CD4-positive, alpha-beta T cell treated with Interleukin-15 for 4 hours (primary cell): Measurements from ENCODE around the gene NRROS.
"Not testable (repeated sequence)": the region's sequence is repeated elsewhere in the genome, so short reads cannot be mapped to it uniquely, and the experiment has no call there.

ENCODE experiments used
- DNase-seq: peaks from one replicate; pipeline ENCODE4 v3.0.0-alpha.2; 2020; ENCODE audit warnings: low spot score

Gene NRROS

GRCh38 chr3:196624907-196625306 lies 14.6 kb upstream of the NRROS start:
- no peak for DNase-seq

- DNase-seq = no peak
Measured at GRCh38 chr3:196625331-196625730, 14.2 kb upstream of the NRROS start.

DNA sequence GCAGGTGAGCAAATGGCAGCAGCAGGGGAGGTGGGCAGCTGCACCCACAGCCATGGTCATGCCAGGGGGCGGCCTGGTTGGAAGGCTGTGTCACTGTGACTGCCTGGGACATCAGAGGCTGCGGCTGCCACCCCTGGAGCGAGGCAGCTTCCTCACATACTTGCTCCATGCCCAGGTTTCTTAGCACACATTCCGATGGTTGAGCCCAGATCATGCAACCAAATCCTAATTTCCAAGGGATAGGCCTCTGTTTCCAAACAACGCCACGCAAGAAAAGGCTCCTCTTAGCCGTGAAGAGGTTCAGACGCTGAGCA lies 11.6 kb upstream of the NRROS start:
- DNase-seq = no peak

DNA sequence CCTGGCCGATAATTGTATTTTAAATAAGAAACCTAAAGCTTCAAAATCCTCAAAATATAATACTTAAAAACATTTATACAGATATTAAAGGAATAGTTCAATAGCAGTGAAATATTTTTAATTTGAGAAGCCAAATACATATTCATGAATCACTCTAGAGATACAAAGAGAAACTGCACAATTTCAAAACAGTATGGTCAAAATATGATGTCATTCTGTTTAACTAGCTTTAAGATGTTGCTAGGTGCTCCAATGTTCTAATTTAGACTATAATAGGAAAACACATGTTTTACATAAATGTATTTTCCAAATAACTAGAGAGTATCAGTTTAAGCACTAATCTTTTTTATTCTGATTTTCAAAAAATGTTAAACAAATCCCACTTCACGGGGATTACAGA lies 10.3 kb upstream of the NRROS start:
- no peak for DNase-seq

- peak; percentile 74 for DNase-seq
Measured at GRCh38 chr3:196631682-196632045, 7.8 kb upstream of the NRROS start.

- DNase-seq = peak; percentile 90
Measured at GRCh38 chr3:196632046-196632751, 7.3 kb upstream of the NRROS start.

- DNase-seq = no peak
Measured at GRCh38 chr3:196633555-196634151, 5.8 kb upstream of the NRROS start.

DNA sequence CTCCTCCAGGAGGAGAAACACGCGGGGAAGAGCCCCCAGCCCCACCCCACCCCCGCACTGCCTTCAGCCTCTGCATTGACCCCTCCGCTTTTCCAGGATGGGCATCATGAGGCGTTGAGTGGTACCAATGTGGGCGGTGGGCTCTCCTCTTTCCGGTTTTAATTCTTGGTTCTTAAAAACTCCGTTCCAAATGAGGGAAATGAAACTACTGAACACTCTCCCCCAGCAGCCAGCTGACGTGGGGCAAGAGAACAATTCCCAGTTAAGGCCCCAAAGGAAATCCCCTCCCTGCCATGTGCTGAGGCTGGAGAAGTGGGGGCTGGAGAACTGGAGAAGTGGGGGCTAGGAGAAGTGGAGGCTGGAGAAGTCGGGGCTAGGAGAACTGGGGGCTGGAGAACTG lies 5.3 kb upstream of the NRROS start:
- no peak for DNase-seq

DNA sequence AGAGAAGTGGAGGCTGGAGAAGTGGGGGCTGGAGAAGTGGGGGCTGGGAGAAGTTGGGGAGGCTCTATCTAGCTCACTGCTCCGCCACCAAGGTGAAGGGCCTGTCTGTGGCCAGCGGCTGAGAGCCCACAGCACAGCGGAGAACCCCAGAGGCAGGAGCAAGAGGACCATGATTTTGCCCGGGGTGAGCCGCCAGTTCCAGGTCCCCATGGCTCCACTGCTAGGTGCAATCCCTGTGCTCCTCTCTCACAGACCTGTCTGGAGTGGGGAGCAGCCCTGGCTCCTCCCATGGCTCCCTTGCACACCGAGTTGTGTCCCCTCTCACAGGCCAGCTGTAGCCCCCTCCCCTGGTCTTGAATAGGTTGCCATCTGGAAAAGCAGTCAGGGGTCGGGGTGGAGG lies 4.7 kb upstream of the NRROS start:
- no peak for DNase-seq

DNA sequence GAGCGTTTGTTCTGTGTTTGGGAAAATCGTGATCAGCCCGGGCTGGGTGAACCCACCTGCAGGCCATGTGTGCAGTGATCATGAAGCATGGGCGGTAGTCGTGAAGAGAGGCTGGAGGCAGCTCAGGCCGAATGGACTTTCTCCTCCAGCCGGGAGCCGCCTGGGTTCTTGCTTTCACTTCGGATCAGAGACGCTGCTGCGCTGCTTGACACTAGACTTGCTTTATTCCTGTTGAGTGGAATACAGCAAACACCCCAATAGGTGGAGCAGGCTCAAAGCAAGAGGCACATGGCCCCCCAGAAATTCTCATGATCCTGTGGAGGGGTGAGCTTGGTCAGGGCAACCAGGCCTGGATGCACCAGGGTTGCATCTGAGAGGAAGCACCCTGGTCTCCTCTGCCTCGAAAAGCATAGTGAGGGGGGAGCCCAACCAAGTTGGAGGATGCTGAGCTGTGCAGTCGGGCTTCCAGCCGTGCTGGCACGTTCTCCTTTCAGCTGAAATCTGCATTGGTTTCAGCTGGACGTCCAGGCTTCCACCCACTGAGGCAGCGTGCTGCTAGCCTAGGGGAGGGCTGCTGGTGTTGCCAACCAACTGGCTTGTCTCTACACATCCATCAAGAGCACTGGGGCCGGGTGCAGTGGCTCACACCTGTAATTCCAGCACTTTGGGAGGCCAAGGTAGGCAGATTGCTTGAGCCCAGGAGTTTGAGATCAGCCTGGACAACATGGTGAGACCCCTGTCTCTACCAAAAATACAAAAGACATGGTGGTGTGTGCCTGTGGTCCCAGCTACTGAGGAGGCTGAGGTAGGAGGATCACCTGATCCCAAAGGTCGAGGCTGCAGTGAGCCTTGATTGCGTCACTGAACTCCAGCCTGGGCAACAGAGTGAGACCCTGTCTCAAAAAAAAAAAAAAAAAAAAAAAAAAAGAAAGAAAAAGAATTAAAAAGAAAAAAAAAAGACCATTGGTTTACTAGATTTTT lies 2.8 kb upstream of the NRROS start:
- DNase-seq = no peak

GRCh38 chr3:196637941-196638340 lies 1.6 kb upstream of the NRROS start:
- DNase-seq = not testable (repeated sequence)

DNA sequence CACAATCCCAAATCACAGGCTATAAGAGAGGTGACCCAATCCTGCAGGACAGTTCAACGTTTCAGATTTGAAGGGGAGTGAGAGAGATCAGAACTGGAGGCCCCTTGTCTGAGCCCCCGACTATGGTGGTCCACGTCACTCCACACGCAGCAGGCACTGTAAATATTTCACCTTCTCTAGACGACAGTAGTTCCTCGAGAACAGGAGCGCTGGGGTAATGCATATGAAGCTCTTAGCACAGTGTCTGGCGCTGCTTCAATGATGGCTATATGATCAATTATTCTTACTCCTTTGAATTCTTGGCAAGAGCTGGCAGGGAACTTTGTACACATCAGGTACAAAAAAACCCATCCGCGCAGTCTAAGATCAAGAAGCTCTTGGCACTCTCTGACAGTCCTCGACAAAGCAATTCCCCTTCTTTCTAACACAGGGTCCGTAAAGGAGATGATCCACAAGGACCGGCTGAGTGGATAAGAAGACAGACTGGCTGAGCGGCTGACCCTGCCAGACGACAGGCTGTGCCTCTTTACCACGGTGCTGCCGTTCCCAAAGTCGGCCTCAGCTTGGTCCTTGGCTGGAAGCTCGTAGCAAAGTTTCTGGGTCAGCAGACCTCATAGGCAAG lies 522 bp upstream of the NRROS start:
- DNase-seq = no peak

- DNase-seq = no peak
Measured at GRCh38 chr3:196640297-196641018, 964 bp downstream of the NRROS start.

DNA sequence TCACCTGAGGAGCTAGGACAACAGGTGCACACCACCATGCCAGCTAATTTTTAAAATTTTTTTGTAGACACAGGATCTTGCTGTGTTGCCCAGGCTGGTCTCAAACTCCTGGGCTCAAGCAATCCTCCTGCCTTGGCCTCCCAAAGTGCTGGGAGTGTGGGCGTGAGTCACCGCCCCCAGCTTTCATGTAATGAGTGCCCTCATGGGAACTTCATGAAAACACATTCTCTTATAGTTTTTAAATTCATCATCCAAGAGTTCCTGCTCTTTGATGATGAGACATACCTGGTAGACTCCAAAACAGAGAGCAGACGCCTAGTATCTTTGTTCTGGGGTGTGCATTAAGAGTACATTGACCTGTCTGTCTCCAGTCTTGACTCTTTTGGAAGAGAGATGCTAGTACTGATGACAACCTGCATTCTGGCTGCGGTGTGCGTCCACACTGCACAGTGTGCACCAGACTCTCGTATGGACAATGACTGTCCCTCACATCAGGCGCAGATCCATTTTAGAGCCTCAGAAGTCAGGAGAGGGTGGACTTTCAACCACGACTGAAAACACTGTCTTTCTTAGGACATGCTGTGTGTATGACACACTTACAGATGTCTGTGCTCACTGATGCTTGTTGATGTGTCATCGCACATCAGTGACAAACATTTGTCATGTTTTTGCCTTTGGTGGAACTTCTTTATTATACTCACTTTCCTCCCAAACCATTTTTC lies 2.0 kb downstream of the NRROS start:
- DNase-seq = peak; percentile 62

DNA sequence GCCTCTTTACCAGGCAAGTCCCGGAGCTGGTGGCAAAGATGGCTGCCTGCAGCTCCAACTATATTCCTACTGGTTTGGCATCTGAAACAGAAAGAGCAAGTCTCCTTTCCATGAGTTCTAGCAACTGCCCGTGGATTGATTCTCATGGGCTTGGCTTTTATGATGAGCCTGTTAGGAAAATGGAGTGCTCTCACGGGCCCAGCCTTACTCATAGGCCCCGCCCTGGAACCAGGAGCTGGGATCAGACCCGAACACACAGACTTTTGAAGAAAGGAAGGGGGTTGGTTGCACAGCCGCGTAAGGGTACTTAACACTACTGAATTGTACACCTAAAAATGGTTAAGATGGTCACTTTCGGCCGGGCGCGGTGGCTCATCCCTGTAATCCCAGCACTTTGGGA lies 2.9 kb downstream of the NRROS start:
- no peak for DNase-seq

DNA sequence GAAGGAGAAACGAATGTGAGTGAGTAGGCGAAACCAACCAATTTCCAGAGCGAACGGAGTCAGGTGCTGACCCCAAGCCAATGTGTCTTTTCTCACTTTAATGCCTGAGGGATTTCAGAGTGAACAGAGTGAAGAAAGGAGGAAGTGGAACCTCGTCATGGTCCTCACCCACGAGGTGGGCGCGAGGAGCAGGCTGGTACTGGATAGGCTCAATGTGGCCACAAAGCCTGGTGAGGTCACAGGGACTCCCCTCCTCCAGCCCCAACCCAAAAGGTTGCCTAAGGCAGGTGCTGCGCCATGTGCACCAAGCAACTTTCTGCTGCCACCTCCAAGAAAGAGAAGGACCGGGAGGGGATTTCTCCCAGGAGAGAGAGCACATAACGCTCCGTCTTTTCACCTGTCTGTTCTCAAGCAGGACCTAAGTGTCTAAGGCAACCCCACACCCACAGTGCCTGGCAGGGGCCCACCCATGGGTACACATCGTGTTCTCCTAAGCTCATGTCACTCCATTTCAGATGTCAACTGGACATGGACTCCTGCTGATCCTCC lies 3.8 kb downstream of the NRROS start:
- peak; percentile 28 for DNase-seq

DNA sequence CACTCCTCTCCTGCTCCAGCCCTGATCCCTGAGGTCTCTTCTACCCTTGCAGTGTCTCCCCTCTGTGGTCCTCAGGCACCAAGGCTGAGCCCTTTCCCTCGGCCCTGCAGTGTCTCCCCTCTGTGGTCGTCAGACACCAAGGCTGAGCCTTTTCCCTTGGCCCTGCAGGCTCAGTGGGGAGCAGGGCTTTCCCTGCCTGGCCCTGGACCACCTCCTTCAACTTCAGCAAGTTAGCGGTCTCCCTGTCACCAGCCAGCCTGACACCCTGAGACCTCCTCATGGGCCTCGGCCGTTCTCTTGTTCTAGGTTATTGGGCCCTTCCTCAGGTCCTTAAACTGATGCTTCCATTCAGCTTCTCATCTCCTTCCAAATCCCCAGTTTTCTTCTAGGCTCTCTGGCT lies 4.3 kb downstream of the NRROS start:
- DNase-seq = no peak

DNA sequence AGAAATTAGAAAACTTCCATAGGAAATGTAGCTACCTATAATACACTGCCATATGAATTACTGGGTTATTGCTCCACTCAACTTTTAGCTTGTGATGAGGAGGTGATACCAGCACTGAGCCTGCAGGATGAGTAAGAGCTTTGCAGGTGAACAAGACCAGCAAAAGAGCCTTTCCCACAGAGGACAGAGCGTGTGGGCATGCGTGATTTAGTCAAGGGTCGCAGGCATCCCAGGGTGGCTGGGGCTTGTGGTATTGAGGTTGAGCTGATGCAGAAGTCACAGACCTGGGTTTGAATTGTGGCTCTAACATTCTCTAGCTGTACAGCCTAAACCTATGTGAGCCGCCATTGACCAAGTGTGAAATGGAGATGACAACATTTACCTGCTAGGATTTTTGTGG lies 5.6 kb downstream of the NRROS start:
- DNase-seq = no peak

DNA sequence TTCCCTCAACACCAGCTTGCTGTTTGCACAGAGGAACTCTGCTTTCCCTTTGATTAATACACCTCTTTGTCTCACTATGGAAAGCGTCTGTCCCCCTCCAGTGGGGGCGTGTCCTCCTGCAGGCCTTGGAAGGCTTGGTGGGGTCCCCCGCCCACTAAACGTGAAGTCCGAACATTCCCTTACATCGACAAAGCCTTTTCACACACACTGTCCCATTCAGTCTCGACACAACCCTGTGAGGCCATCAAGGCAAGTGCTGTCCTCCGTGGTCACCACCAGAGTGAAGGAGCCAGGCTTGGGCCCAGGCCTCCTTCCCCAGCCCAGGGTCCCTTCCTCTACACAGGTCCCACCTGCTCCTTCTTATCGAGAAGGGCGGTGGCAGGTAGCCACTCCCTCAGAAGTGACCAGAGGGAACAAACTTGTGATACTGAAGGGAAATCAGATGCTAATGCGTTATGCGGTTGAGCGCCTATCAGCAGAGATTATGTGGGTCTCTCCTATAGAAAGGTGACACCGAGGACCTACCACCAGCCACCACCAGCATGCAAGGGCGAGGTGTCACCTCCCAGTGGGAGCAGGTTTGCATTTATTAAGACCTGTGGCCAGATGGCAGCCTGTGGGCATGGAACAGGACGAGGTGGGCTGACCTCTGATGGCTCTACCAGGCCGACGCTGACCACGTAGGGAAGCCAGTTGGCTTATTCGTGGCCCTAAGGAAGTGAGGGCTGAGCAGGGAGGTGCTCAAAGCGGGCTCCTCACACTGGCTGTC lies 6.6 kb downstream of the NRROS start:
- no peak for DNase-seq

DNA sequence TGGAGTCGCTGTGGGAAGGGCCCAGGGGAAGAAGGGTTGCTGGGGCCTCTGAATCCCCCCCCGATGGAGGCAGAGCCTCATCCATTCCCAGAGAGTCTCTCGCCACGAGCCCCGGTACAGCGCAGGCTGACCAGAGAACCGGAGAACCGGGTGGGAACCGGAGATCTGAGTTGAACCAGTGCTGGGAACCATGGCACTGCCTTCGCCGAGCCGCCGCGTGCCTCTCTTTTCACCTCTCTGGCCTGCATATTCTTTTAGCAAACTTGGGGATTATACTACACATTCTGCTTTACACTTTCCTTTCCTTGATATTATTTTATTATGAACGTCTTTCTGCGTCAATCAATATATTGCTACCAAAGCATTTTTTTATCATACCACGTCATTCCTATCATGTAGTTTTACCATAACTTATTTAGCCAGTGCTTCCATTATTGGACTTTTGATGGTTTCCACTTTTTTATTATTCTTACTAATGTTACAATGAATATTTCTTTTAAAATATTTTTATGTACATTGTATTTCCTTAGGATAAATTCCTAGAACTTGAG lies 7.2 kb downstream of the NRROS start:
- no peak for DNase-seq
